CD4-positive, CD25-positive, alpha-beta regulatory T cell (primary cell): ENCODE results near the gene PREX1. TPM values are rescaled to one million over a fixed set of nuclear protein-coding genes. Genes with fewer than 3 reads are reported as not detected.
A peak's percentile ranks its signal among the peaks of the same experiment; 100 is the strongest.

ENCODE experiments used
- ATAC-seq, 2 donors: fragments of 150-1000 bp; cut with Tn5 transposase; one replicate each; pipeline ENCODE4 v1.10.0; 2021; ENCODE audit warnings: low read depth in 2 of 2, moderate number of reproducible peaks in 2 of 2, moderate library complexity in 1 of 2
- DNase-seq, 3 donors: peaks; one replicate each; pipeline versions ENCODE4 v3.0.0 to v3.0.0-alpha.2; 2012 to 2022; ENCODE audit warnings: mixed read lengths in 1 of 3
- H3K27ac ChIP-seq: one replicate; pipeline ENCODE4 v1.7.0; 2013; ENCODE audit warnings: mild to moderate bottlenecking, low read length; ENCODE audit not compliant: insufficient read depth, poor library complexity, severe bottlenecking
- H3K27me3 ChIP-seq: one replicate; pipeline ENCODE4 v1.7.0; 2013; ENCODE audit warnings: low read length; ENCODE audit not compliant: control insufficient read depth, insufficient read depth
- H3K36me3 ChIP-seq: one replicate; pipeline ENCODE4 v1.7.0; 2013; ENCODE audit warnings: mild to moderate bottlenecking, low read length, moderate library complexity; ENCODE audit not compliant: control insufficient read depth, insufficient read depth
- H3K4me1 ChIP-seq: 2 replicates; pipeline ENCODE4 v1.7.0; 2013; ENCODE audit warnings: mild to moderate bottlenecking, low read length; ENCODE audit not compliant: insufficient read depth, control insufficient read depth, poor library complexity, severe bottlenecking
- H3K4me3 ChIP-seq: one replicate; pipeline ENCODE4 v1.7.0; 2013; ENCODE audit warnings: low read depth, mild to moderate bottlenecking, low read length, moderate library complexity
- H3K9me3 ChIP-seq, 2 experiments: 1 replicate in 1 of 2; 2 replicates in 1 of 2; pipeline ENCODE4 v1.7.0; 2013; ENCODE audit warnings: low read length in 2 of 2, mild to moderate bottlenecking in 1 of 2, moderate library complexity in 1 of 2; ENCODE audit not compliant: control insufficient read depth in 2 of 2
- H3K27ac Mint-ChIP-seq, 3 donors: one replicate each; pipeline ENCODE4 v1.8.0; 2020 to 2022; ENCODE audit warnings: mild to moderate bottlenecking in 3 of 3, mixed read lengths in 3 of 3, moderate library complexity in 2 of 3
- H3K27me3 Mint-ChIP-seq: one replicate; pipeline ENCODE4 v1.8.0; 2022; ENCODE audit warnings: mild to moderate bottlenecking, mixed read lengths
- H3K36me3 Mint-ChIP-seq: one replicate; pipeline ENCODE4 v1.8.0; 2020; ENCODE audit warnings: mixed read lengths
- H3K4me1 Mint-ChIP-seq, 4 donors: one replicate each; pipeline ENCODE4 v1.8.0; 2020 to 2022; ENCODE audit warnings: mixed read lengths in 4 of 4, mild to moderate bottlenecking in 1 of 4
- H3K4me3 Mint-ChIP-seq, 4 donors: one replicate each; pipeline ENCODE4 v1.8.0; 2020 to 2022; ENCODE audit warnings: mild to moderate bottlenecking in 4 of 4, mixed read lengths in 4 of 4, moderate library complexity in 3 of 4
- H3K9me3 Mint-ChIP-seq, 7 donors: one replicate each; pipeline ENCODE4 v1.8.0; 2020 to 2022; ENCODE audit warnings: mixed read lengths in 7 of 7, mild to moderate bottlenecking in 3 of 7, moderate library complexity in 2 of 7
- polyA plus RNA-seq, 4 donors: library from polyadenylated mRNA; unstranded; fragments of 300-500 nt; fragmentation: Illumina TruSeq; gene quantifications; one replicate each; pipeline ENCODE4 v1.2.3, GENCODE V29; 2021
- total RNA-seq: library from RNA; stranded (reverse); gene quantifications from one replicate; pipeline ENCODE4 v1.2.3, GENCODE V29; 2022

Gene PREX1
- total and polyA plus RNA-seq, 5 donors from 2014 or later = 40.8 to 264 (median 57.0) TPM

DNA sequence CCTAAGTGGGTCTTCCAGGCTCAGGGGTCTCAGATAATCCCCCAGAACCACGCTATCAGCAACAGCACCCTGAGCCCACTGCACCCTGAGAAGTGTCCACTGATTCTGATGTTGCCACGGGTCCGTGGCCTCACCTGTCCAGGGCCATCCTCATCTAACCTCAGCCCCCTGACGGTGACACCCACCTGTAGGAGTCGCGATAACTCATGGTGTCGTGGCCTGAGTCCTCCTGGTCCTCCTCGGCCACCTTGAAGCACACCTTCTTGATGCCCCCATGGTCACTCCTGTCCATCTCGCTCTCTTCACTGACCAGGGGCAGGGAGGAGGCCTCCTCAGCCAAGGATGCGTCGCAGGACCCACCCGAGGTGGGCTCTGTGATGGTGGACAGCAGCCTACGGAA is 182.1 kb downstream of the PREX1 start:
- H3K4me3 ChIP-seq = no peak overlapping the region
- Mint-ChIP-seq H3K9me3 (no peaks in the 10 kb centered on the region), H3K4me3 (peak overlapping the region in 1 of 4 donors; percentile 21), H3K36me3 (peaks cover 50% of the 10 kb centered on the region), H3K27me3 (no peaks in the 10 kb centered on the region), H3K27ac (peak overlapping the region in 1 of 3 donors; percentile 84), H3K4me1 (peaks cover 0 to 2% (median 0%) of the 10 kb centered on the region in 4 donors)
- peaks cover 97% of the 10 kb centered on the region for H3K36me3 ChIP-seq
- no peaks in the 10 kb centered on the region for H3K9me3 ChIP-seq
- no peak overlapping the region for H3K27ac ChIP-seq
- H3K27me3 ChIP-seq = no peaks in the 10 kb centered on the region
- DNase-seq (no peak), ATAC-seq (no peak)
- no peaks in the 10 kb centered on the region for H3K4me1 ChIP-seq

GRCh38 chr20:48644286-48644828 is 183.4 kb downstream of the PREX1 start:
- H3K9me3 ChIP-seq = no peaks in the 10 kb centered on the region
- H3K36me3 ChIP-seq = peaks cover 97% of the 10 kb centered on the region
- DNase-seq = no peak
- H3K4me3 ChIP-seq = no peak overlapping the region
- no peaks in the 10 kb centered on the region for H3K27me3 ChIP-seq
- no peaks in the 10 kb centered on the region for H3K4me1 ChIP-seq
- Mint-ChIP-seq H3K27me3 (no peaks in the 10 kb centered on the region), H3K27ac (no peak overlapping the region), H3K4me3 (no peak overlapping the region), H3K9me3 (peaks cover 0 to 2% (median 0%) of the 10 kb centered on the region in 7 donors), H3K4me1 (peaks cover 0 to 2% (median 0%) of the 10 kb centered on the region in 4 donors), H3K36me3 (peaks cover 49% of the 10 kb centered on the region)
- ATAC-seq = no peak
- H3K27ac ChIP-seq = no peak overlapping the region

DNA sequence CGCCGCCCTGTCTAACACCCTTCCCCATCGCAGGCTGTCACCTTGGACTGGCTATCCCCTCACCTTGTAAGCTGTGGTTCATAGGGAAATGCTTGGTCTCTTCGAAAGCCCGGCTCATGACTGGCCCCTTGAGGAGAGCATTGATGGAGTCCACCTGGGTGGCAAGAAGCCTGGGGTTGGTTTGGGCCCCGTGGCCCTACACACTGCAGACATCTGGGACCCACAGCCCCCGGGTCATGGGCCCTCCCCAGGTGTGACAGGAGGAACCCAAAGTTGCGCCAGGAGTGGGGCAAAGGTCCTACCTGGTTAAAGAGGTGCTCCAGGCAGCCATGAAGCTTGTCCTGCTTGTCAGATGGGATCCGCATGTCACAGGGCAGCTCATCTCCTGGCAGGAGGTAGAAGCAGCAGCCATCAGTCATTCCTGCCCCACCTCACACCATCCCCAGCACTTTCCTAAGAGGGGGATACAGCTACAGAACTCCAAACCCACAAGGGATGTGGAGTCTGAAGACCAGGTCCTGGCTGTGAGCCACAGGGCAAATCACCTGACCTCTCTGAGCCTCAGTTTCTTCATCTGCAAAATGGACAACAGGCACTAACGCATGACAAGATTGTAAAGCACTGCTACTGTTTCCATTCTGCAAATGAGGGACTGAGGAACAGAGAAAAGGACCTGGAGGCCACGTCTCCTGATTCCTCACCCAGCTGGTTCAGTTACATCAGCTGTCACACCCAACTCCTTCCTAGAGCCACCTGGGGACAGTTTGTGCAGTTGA is 185.5 kb downstream of the PREX1 start:
- Mint-ChIP-seq H3K4me1 (peaks cover 0 to 6% (median 1%) of the 10 kb centered on the region in 4 donors), H3K9me3 (peaks cover 0 to 2% (median 0%) of the 10 kb centered on the region in 7 donors), H3K4me3 (no peak overlapping the region), H3K36me3 (peaks cover 47% of the 10 kb centered on the region), H3K27ac (no peak overlapping the region), H3K27me3 (no peaks in the 10 kb centered on the region)
- peaks cover 97% of the 10 kb centered on the region for H3K36me3 ChIP-seq
- H3K9me3 ChIP-seq = no peaks in the 10 kb centered on the region
- DNase-seq (no peak), ATAC-seq (no peak)
- H3K4me1 ChIP-seq = no peaks in the 10 kb centered on the region
- H3K27me3 ChIP-seq = no peaks in the 10 kb centered on the region
- H3K27ac ChIP-seq = no peak overlapping the region
- H3K4me3 ChIP-seq = no peak overlapping the region

- H3K9me3 ChIP-seq = no peaks in the 10 kb centered on the region
- no peak overlapping the region for H3K27ac ChIP-seq
- no peak for ATAC-seq
- H3K27ac Mint-ChIP-seq = peak overlapping the region in 2 of 3 donors; percentile 29 to 96
- peaks cover 0 to 2% (median 0%) of the 10 kb centered on the region in 7 donors for H3K9me3 Mint-ChIP-seq
- no peaks in the 10 kb centered on the region for H3K27me3 Mint-ChIP-seq
- no peak for DNase-seq
- H3K4me3 ChIP-seq = no peak overlapping the region
- no peaks in the 10 kb centered on the region for H3K27me3 ChIP-seq
- peaks cover 95% of the 10 kb centered on the region for H3K36me3 ChIP-seq
- H3K4me1 ChIP-seq = no peaks in the 10 kb centered on the region
- peaks cover 49% of the 10 kb centered on the region for H3K36me3 Mint-ChIP-seq
- peaks cover 0 to 6% (median 1%) of the 10 kb centered on the region in 4 donors for H3K4me1 Mint-ChIP-seq
- H3K4me3 Mint-ChIP-seq = no peak overlapping the region
These were observed 186.9 kb downstream of the PREX1 start for GRCh38 chr20:48640871-48641270.

DNA sequence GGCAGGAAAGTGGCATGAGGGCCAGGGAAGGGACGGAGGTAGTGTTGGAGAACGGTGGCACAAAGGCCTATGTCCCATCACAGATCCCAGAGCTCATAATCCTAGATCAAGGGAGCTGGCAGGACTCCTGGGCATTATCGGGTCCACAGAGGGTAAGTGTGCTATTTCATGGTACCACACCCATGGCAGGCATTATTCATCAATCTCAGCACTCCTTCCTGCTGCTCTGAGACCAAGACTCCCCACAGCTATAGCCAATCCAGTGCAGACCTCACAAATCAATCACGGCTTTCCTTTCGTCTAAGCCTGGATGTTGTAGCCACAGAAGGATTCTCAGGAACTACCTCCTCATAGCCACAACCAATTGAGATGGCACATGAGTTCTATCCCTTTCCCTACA is 187.9 kb downstream of the PREX1 start:
- peaks cover 51% of the 10 kb centered on the region for H3K36me3 Mint-ChIP-seq
- no peak for ATAC-seq
- Histone ChIP-seq H3K27ac (no peak overlapping the region), H3K36me3 (peaks cover 92% of the 10 kb centered on the region), H3K4me3 (no peak overlapping the region), H3K27me3 (no peaks in the 10 kb centered on the region), H3K4me1 (no peaks in the 10 kb centered on the region), H3K9me3 (no peaks in the 10 kb centered on the region)
- H3K27ac Mint-ChIP-seq = peak overlapping the region; percentile 24 to 70 (median 52)
- H3K4me1 Mint-ChIP-seq = peaks cover 0 to 8% (median 4%) of the 10 kb centered on the region in 4 donors
- no peaks in the 10 kb centered on the region for H3K27me3 Mint-ChIP-seq
- DNase-seq = no peak
- H3K4me3 Mint-ChIP-seq = peak overlapping the region in 1 of 4 donors; percentile 7
- peaks cover 0 to 4% (median 0%) of the 10 kb centered on the region in 7 donors for H3K9me3 Mint-ChIP-seq

GRCh38 chr20:48638546-48638945 is 189.3 kb downstream of the PREX1 start:
- Mint-ChIP-seq H3K4me3 (no peak overlapping the region), H3K9me3 (peaks cover 0 to 5% (median 0%) of the 10 kb centered on the region in 7 donors), H3K27ac (peak overlapping the region in 2 of 3 donors; percentile 3 to 8), H3K36me3 (peaks cover 53% of the 10 kb centered on the region), H3K27me3 (no peaks in the 10 kb centered on the region), H3K4me1 (peaks cover 0 to 8% (median 5%) of the 10 kb centered on the region in 4 donors)
- DNase-seq (no peak), ATAC-seq (no peak)
- Histone ChIP-seq H3K27ac (no peak overlapping the region), H3K27me3 (no peaks in the 10 kb centered on the region), H3K36me3 (peaks cover 92% of the 10 kb centered on the region), H3K4me3 (no peak overlapping the region), H3K4me1 (no peaks in the 10 kb centered on the region), H3K9me3 (no peaks in the 10 kb centered on the region)

- Histone ChIP-seq H3K9me3 (no peaks in the 10 kb centered on the region), H3K4me3 (no peak overlapping the region), H3K4me1 (no peaks in the 10 kb centered on the region), H3K27me3 (no peaks in the 10 kb centered on the region), H3K27ac (no peak overlapping the region), H3K36me3 (peaks cover 93% of the 10 kb centered on the region)
- no peaks in the 10 kb centered on the region for H3K27me3 Mint-ChIP-seq
- H3K27ac Mint-ChIP-seq = no peak overlapping the region
- ATAC-seq (no peak), DNase-seq (no peak)
- H3K9me3 Mint-ChIP-seq = peaks cover 0 to 7% (median 0%) of the 10 kb centered on the region in 7 donors
- peaks cover 0 to 8% (median 5%) of the 10 kb centered on the region in 4 donors for H3K4me1 Mint-ChIP-seq
- peaks cover 59% of the 10 kb centered on the region for H3K36me3 Mint-ChIP-seq
- no peak overlapping the region for H3K4me3 Mint-ChIP-seq
These were observed 190.3 kb downstream of the PREX1 start for GRCh38 chr20:48637461-48637860.
